H1 (cell line): ENCODE data around the gene HNRNPM. TPM values are rescaled to one million over a fixed set of nuclear protein-coding genes. Genes with fewer than 3 reads are reported as not detected.

Source experiments
- CTCF ChIA-PET: fragments of 300-600 bp; sonication (Branson Sonifier 250); formaldehyde crosslinking; loops from one replicate; lab custom pipeline; 2021; ENCODE audit not compliant: partially characterized antibody; lab: Charles Lee
- POLR2A ChIA-PET: fragments of 300-600 bp; sonication (Branson Sonifier 250); formaldehyde crosslinking; loops from one replicate; lab custom pipeline; 2021; ENCODE audit warnings: inconsistent platforms; ENCODE audit not compliant: partially characterized antibody; lab: Charles Lee
- DNase-seq, 2 experiments: peaks; one replicate each; pipeline versions ENCODE4 v3.0.0 to v3.0.0-alpha.2; 2010 to 2022; ENCODE audit warnings: low spot score in 2 of 2, low read depth in 1 of 2, mixed read lengths in 1 of 2
- FAIRE-seq: peaks from 2 replicates; lab custom pipeline; 2011; peaks lifted over from hg19 to GRCh38; lab: Jason Lieb, UNC
- H2AFZ ChIP-seq: 2 replicates; pipeline ENCODE4 v1.8.1; 2012; ENCODE audit warnings: low read length, inconsistent platforms
- H2AK5ac ChIP-seq: 2 replicates; pipeline ENCODE4 v1.6.1; 2013; ENCODE audit warnings: low read depth, low read length
- H2BK120ac ChIP-seq: replicated peaks from 2 replicates; pipeline ENCODE3; 2013; ENCODE audit warnings: low read depth, low read length, inconsistent platforms
- H2BK12ac ChIP-seq: 2 replicates; pipeline ENCODE4 v1.6.1; 2013; ENCODE audit warnings: low read depth, low read length
- H2BK15ac ChIP-seq: 2 replicates; pipeline ENCODE4 v1.6.1; 2013; ENCODE audit warnings: low read length
- H2BK20ac ChIP-seq: 2 replicates; pipeline ENCODE4 v1.6.1; 2013; ENCODE audit warnings: low read length
- H2BK5ac ChIP-seq: 2 replicates; pipeline ENCODE4 v1.6.1; 2013; ENCODE audit warnings: low read depth, low read length
- H3K14ac ChIP-seq: 2 replicates; pipeline ENCODE4 v1.6.1; 2013; ENCODE audit warnings: inconsistent platforms; ENCODE audit not compliant: insufficient read length
- H3K18ac ChIP-seq: 2 replicates; pipeline ENCODE4 v1.6.1; 2013; ENCODE audit warnings: low read length; ENCODE audit errors: extremely low read depth
- H3K23ac ChIP-seq: 2 replicates; pipeline ENCODE4 v1.6.1; 2013; ENCODE audit warnings: inconsistent platforms; ENCODE audit not compliant: insufficient read length
- H3K23me2 ChIP-seq: 2 replicates; pipeline ENCODE4 v1.6.1; 2013; ENCODE audit warnings: low read depth, low read length
- H3K27ac ChIP-seq: 2 replicates; pipeline ENCODE4 v1.6.1; 2011; ENCODE audit warnings: low read depth, low read length, inconsistent platforms
- H3K27me3 ChIP-seq, 4 experiments: replicated peaks in 1 of 4; 1 replicate in 1 of 4; 2 replicates in 3 of 4; pipeline versions ENCODE4 v1.6.1 to v1.8.1; 2011 to 2013; ENCODE audit warnings: low read length in 3 of 4, mild to moderate bottlenecking in 3 of 4, inconsistent platforms in 2 of 4, mixed read lengths in 2 of 4, moderate library complexity in 1 of 4; ENCODE audit not compliant: control insufficient read depth in 3 of 4, insufficient read depth in 3 of 4; ENCODE audit errors: extremely low read depth in 1 of 4
- H3K36me3 ChIP-seq, 4 experiments: 2 replicates each; pipeline versions ENCODE4 v1.6.1 to v1.8.1; 2011 to 2013; ENCODE audit warnings: mild to moderate bottlenecking in 4 of 4, low read length in 3 of 4, moderate library complexity in 2 of 4, control low read depth in 1 of 4, inconsistent platforms in 1 of 4; ENCODE audit not compliant: insufficient read depth in 4 of 4, control insufficient read depth in 2 of 4
- H3K4ac ChIP-seq: replicated peaks from 2 replicates; pipeline ENCODE3; 2013; ENCODE audit warnings: low read length, low read depth, mixed read lengths, inconsistent platforms; ENCODE audit not compliant: insufficient read length
- H3K4me1 ChIP-seq, 4 experiments: replicated peaks in 1 of 4; 1 replicate in 1 of 4; 2 replicates in 3 of 4; pipeline versions ENCODE4 v1.6.1 to v1.8.1; 2011 to 2013; ENCODE audit warnings: low read length in 3 of 4, inconsistent platforms in 2 of 4, mixed read lengths in 1 of 4; ENCODE audit not compliant: insufficient read depth in 4 of 4, control insufficient read depth in 3 of 4
- H3K4me2 ChIP-seq, 2 experiments: 2 replicates each; pipeline versions ENCODE4 v1.6.1 to v1.8.1; 2011 to 2013; ENCODE audit warnings: low read depth in 2 of 2, low read length in 2 of 2, control low read depth in 1 of 2, inconsistent platforms in 1 of 2, mild to moderate bottlenecking in 1 of 2; ENCODE audit not compliant: insufficient read depth in 1 of 2
- H3K4me3 ChIP-seq, 4 experiments: fragments of 200-600, 300-600 bp in 1 of 4; sonication (generic), shearing (Covaris generic), sonication (Bioruptor Twin) in 1 of 4; 2 replicates each; pipeline versions ENCODE4 v1.5.1 to v1.8.1; 2011 to 2016; ENCODE audit warnings: low read length in 4 of 4, low read depth in 3 of 4, control low read depth in 2 of 4, inconsistent platforms in 2 of 4, mild to moderate bottlenecking in 2 of 4, mixed read lengths in 1 of 4, moderate library complexity in 1 of 4; ENCODE audit not compliant: insufficient read depth in 2 of 4; ENCODE audit errors: extremely low read depth in 1 of 4
- H3K56ac ChIP-seq: replicated peaks from 2 replicates; pipeline ENCODE3; 2013; ENCODE audit warnings: low read depth, mild to moderate bottlenecking, mixed read lengths, low read length, inconsistent platforms; ENCODE audit not compliant: insufficient read length
- H3K79me1 ChIP-seq: 2 replicates; pipeline ENCODE4 v1.6.1; 2013; ENCODE audit warnings: low read depth, low read length, control low read depth
- H3K79me2 ChIP-seq, 2 experiments: 2 replicates each; pipeline versions ENCODE4 v1.6.1 to v1.8.1; 2012 to 2013; ENCODE audit warnings: low read length in 2 of 2, mild to moderate bottlenecking in 2 of 2, inconsistent platforms in 1 of 2; ENCODE audit not compliant: insufficient read depth in 2 of 2, control insufficient read depth in 1 of 2
- H3K9ac ChIP-seq, 4 experiments: replicated peaks in 1 of 4; 1 replicate in 1 of 4; 2 replicates in 3 of 4; pipeline versions ENCODE4 v1.6.1 to v1.8.1; 2011 to 2013; ENCODE audit warnings: low read depth in 3 of 4, low read length in 3 of 4, control low read depth in 2 of 4, mild to moderate bottlenecking in 2 of 4, moderate library complexity in 2 of 4, inconsistent platforms in 1 of 4; ENCODE audit errors: extremely low read depth in 1 of 4
- H3K9me3 ChIP-seq, 2 experiments: 2 replicates each; pipeline versions ENCODE4 v1.6.1 to v1.8.1; 2012 to 2013; ENCODE audit warnings: mild to moderate bottlenecking in 2 of 2, moderate library complexity in 2 of 2, control low read depth in 1 of 2, inconsistent platforms in 1 of 2, low read depth in 1 of 2, low read length in 1 of 2, mixed read lengths in 1 of 2; ENCODE audit not compliant: insufficient read depth in 2 of 2
- H4K20me1 ChIP-seq, 2 experiments: replicated peaks in 1 of 2; 2 replicates each; pipeline versions ENCODE3 to v1.8.1; 2011 to 2013; ENCODE audit warnings: inconsistent platforms in 2 of 2, low read length in 2 of 2, mild to moderate bottlenecking in 1 of 2; ENCODE audit not compliant: insufficient read depth in 2 of 2, control insufficient read depth in 1 of 2
- H4K5ac ChIP-seq: 2 replicates; pipeline ENCODE4 v1.6.1; 2013; ENCODE audit warnings: low read length, low read depth, mixed read lengths, inconsistent platforms; ENCODE audit not compliant: insufficient read length
- H4K8ac ChIP-seq: 2 replicates; pipeline ENCODE4 v1.8.0; 2013; ENCODE audit warnings: mild to moderate bottlenecking, moderate library complexity, low read length, inconsistent platforms; ENCODE audit not compliant: insufficient read depth; ENCODE audit errors: extremely low read depth
- H4K91ac ChIP-seq: replicated peaks from 2 replicates; pipeline ENCODE3; 2013; ENCODE audit warnings: low read length, mixed read lengths, inconsistent platforms; ENCODE audit not compliant: insufficient read length
- BACH1 ChIP-seq: IDR thresholded peaks from 2 replicates; pipeline ENCODE4 v1.6.1; 2012; ENCODE audit warnings: low read length, improper control_type of control experiment
- FOSL1 ChIP-seq: IDR thresholded peaks from 2 replicates; pipeline ENCODE4 v1.6.1; 2011; ENCODE audit warnings: mild to moderate bottlenecking, low read depth, low read length, moderate library complexity; ENCODE audit not compliant: insufficient read depth
- GTF2F1 ChIP-seq: IDR thresholded peaks from 2 replicates; pipeline ENCODE4 v1.6.1; 2012; ENCODE audit warnings: low read depth, low read length, improper control_type of control experiment, borderline replicate concordance
- JUN ChIP-seq: IDR thresholded peaks from 2 replicates; pipeline ENCODE4 v1.6.1; 2011; ENCODE audit warnings: low read depth, mild to moderate bottlenecking, improper control_type of control experiment, low read length
- SP2 ChIP-seq: IDR thresholded peaks from 2 replicates; pipeline ENCODE4 v1.6.1; 2012; ENCODE audit warnings: mild to moderate bottlenecking, low read length, inconsistent platforms
- TEAD4 ChIP-seq: IDR thresholded peaks from 2 replicates; pipeline ENCODE4 v1.6.1; 2012; ENCODE audit warnings: low read depth, low read length, inconsistent platforms, mixed read lengths
- whole genome bisulfite sequencing, 2 experiments: shearing (Covaris generic) in 1 of 2; methylation state at CpG; one replicate each; pipeline versions ENCODE4 v1.1.6 to v1.1.7; 2013 to 2015; ENCODE audit warnings: low lambda C conversion rate in 2 of 2, mixed read lengths in 2 of 2, inconsistent platforms in 1 of 2, low coverage in 1 of 2, missing lambda C conversion rate in 1 of 2; ENCODE audit not compliant: insufficient replicate concordance in 2 of 2, insufficient coverage in 1 of 2, insufficient read length in 1 of 2; ENCODE audit errors: extremely low coverage in 1 of 2, missing lambda C conversion rate in 1 of 2; 5-methylcytosine and 5-hydroxymethylcytosine counted together
- polyA plus RNA-seq, 7 experiments: library from polyadenylated mRNA; depleted of rRNA in 3 of 7; stranded (reverse) in 5 of 7; unstranded in 2 of 7; fragments of >200 nt in 5 of 7; fragments of 200-250 nt in 2 of 7; gene quantifications; 1 replicate in 5 of 7; 2 replicates in 1 of 7; 4 replicates in 1 of 7; pipeline versions ENCODE4 v1.2.1 to v1.2.3, GENCODE V29; 2011 to 2013; ENCODE audit warnings: missing spikeins in 2 of 7, mixed read lengths in 2 of 7
- total RNA-seq: library from RNA; stranded (reverse); fragmentation: NEBNext Ultra II Directional; extraction: Animal tissue kit (Norgen Biotek cat#: 25700); gene quantifications from 2 replicates; pipeline ENCODE4 v1.2.1, GENCODE V29; 2021

HNRNPM gene
- total and polyA plus RNA-seq, 2 of the 8 experiments (the other 6 are each of a cell fraction or from before 2014, with no cell fraction given): 375 to 474 TPM

DNA sequence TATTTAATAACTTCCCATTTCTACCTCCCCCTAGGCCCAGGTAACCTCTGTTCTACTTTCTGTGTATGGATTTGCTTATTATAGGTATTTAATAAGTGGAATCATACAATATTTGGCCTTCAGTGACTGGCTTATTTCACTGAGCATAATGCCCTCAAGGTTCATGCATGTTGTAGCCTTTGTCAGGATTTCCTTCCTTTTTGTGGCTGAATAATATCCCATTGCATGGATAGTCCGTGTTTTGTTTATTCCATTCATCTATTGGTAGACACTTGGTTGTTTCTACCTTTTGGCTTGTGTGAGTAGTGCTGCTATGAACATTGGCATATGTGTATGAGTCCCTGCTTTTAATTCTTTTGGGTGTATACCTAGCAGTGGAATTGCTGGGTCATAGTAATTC is 9.4 kb downstream of the HNRNPM start:
- Histone ChIP-seq H3K79me2 (peaks cover 84 to 99% of the 10 kb centered on the region in 2 experiments), H3K36me3 (peaks cover 11 to 35% (median 17%) of the 10 kb centered on the region in 4 experiments; a peak in 6 of 8 replicates), H2BK120ac (no peak overlapping the region), H3K14ac (no peak overlapping the region), H3K18ac (no peak overlapping the region), H2AK5ac (no peak overlapping the region), H3K4me2 (no peak overlapping the region), H3K9ac (no peak overlapping the region), H2BK15ac (no peak overlapping the region), H2BK20ac (no peak overlapping the region), H3K27ac (no peak overlapping the region), H3K27me3 (no peaks in the 10 kb centered on the region), H2BK5ac (no peak overlapping the region), H2AFZ (no peak overlapping the region), H3K23ac (no peak overlapping the region), H3K23me2 (no peaks in the 10 kb centered on the region), H3K4ac (no peak overlapping the region), H3K56ac (no peak overlapping the region), H3K4me3 (no peak overlapping the region), H4K91ac (no peak overlapping the region), H2BK12ac (no peak overlapping the region), H4K8ac (no peak overlapping the region), H3K79me1 (peaks cover 9% of the 10 kb centered on the region), H3K4me1 (peaks cover 9 to 29% (median 24%) of the 10 kb centered on the region in 4 experiments), H3K9me3 (no peaks in the 10 kb centered on the region), H4K20me1 (peaks cover 61 to 67% of the 10 kb centered on the region in 2 experiments), H4K5ac (no peak overlapping the region)
- FAIRE-seq (no peak), DNase-seq (no peak)
- CTCF ChIA-PET: interaction anchor here (0.6 to 2.6 kb wide), 6 partner anchors 9 to 57 kb away, joined by 3 to 14 read pairs (median 4); no protein-coding TSS in a partner anchor
- TF ChIP-seq SP2 (no peak), GTF2F1 (no peak), TEAD4 (no peak), JUN (no peak), FOSL1 (no peak), BACH1 (no peak)
- 100% methylated on average over 1 of the region's 1 CpG; no CpG with 5 or more reads in 1 of the 2 experiments for WGBS, 2 experiments
- POLR2A ChIA-PET: interaction anchor here (1.6 to 2.0 kb wide), 2 partner anchors 8 to 10 kb away, joined by 7 to 12 read pairs; partner anchors contain the start of gene HNRNPM
